HG03342 (cell line): Measurements from ENCODE around the gene TCF25.
A peak's percentile ranks its signal among the peaks of the same experiment; 100 is the strongest.
"Not testable (repeated sequence)": the region's sequence is repeated elsewhere in the genome, so short reads cannot be mapped to it uniquely, and the experiment has no call there.

Source experiments
- ATAC-seq: cut with Tn5 transposase; IDR thresholded peaks from one replicate; pipeline ENCODE4 v1.9.1; 2021; ENCODE audit warnings: mild to moderate bottlenecking, moderate library complexity; ENCODE audit not compliant: unreplicated experiment

TCF25 gene

GRCh38 chr16:89873109-89873971 lies at the start of gene TCF25:
Gene TCF25, plus strand, starts transcription at chr16:89873592. Its CDS starts 76 bp downstream, at chr16:89873668.
- peak; percentile 39 for ATAC-seq

DNA sequence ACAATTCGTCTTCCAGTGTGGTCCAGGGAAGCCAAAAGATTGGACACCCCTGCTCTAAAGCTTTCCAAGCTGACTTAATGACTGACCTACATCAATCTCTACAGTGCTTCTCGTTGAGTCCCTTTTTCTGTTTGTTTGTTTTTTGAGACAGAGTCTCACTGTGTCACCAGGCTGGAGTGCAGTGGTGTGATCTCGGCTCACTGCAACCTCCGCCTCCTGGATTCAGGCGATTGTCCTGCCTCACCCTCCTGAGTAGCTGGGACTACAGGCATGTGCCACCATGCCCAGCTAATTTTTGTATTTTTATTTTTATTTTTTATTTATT lies 49.6 kb upstream of the TCF25 start:
- ATAC-seq, result not testable (repeated sequence)

DNA sequence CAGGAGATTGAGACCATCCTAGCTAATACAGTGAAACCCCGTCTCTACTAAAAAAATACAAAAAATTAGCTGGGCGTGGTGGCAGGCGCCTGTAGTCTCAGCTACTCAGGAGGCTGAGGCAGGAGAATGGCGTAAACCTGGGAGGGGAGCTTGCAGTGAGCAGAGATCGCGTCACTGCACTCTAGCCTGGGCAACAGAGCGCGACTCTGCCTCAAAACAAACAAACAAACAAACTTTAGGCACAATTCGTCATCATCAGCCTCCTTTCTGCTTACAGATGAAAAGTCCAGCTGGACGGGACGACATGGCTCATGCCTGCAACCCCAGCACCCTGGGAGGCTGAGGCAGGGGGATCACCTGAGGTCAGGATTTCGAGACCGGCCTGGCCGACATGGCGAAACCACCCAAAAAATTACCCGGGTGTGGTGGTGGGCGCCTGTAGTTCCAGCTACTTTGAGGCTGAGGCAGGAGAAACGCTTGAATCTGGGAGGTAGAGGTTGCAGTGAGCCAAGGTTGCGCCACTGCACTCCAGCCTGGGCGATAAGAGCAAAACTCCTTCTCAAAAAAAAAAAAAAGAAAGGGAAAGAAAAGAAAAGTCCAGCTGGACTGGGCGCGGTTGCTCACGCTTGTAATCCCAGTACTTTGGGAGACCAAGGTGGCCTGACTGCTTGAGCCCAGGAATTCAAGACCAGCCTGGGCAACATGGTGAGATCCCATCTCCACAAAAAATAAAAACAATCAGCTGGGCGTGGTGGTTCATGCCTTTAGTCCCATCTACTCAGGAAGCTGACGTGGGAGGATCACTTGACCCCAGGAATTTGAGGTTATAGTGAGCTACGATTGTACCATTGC lies 46.6 kb upstream of the TCF25 start:
- no peak for ATAC-seq

DNA sequence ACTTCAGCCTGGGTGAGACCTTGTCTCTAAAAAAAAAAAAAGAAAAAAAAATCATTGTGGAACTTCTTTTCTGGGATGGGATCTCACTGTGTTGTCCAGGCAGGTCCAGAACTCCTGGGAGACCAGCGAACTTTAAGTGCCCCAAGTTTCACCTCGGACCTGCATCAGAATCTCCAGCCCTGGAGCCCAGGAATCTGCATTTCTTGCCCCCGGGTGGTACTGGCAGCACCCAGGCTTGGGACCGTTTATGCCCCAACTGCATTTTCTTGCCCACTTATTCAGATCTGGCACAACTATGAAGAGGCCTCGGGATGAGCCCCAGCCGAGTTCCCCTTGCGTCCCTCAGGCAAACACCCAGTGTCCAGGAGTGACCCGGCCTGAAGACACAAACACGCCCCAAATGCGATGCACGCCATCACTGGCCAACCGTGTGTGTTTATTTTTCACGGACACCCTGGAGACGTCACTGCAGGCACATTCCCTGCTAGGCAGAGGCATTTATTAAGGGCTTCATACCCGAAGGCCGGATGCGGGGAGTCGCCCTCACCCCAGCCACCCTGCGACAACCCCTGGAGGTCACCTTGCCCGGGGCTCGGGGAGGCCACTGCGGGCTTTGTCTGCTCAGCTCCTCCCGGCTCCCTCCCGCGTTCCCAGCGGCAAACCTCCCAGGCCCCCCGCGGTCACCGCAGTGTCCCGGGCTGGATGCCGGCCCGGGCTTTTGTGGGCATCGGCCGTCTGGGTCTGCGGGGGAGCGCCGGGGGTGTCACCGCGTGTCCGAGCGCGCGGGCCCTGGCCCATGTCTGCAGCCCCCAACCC lies 45.8 kb upstream of the TCF25 start:
- no peak for ATAC-seq

DNA sequence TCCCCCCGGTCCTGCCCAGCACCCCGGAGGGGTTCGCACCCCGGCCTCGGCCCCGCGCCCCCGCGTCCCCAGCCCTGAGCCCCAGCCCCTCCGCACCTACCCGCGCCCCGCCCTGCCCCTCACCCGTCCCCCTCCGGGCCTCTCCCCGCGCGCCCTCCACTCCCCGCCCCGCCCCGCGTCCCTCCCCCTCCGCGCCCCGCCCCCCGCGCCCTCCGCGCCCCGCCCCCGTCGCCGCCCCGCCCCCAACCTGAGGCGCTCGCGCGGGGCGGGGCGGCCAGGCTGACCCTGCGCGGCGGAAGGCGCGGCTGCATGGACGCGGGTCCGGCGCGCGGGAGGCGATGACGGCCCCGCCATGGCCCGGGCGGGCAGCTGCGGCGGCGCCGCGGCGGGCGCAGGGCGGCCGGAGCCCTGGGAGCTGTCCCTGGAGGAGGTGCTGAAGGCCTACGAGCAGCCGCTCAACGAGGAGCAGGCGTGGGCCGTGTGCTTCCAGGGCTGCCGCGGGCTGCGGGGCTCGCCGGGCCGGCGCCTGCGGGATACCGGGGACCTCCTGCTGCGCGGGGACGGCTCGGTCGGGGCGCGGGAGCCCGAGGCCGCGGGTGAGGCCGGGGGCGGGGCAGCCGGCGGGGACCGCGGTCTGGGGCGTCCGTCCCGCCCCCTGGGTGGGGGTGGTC lies 45.1 kb upstream of the TCF25 start, which contains the start of gene SPIRE2:
Gene SPIRE2, plus strand, starts transcription at position 277 of the 671 bp plus-strand sequence. Its CDS starts 76 bp downstream, at position 353.
- peak; percentile 65 for ATAC-seq

- no peak for ATAC-seq
These were observed 44.3 kb upstream of the TCF25 start for GRCh38 chr16:89828870-89829629.

- no peak for ATAC-seq
These were observed 43.6 kb upstream of the TCF25 start for GRCh38 chr16:89829630-89830437.

DNA sequence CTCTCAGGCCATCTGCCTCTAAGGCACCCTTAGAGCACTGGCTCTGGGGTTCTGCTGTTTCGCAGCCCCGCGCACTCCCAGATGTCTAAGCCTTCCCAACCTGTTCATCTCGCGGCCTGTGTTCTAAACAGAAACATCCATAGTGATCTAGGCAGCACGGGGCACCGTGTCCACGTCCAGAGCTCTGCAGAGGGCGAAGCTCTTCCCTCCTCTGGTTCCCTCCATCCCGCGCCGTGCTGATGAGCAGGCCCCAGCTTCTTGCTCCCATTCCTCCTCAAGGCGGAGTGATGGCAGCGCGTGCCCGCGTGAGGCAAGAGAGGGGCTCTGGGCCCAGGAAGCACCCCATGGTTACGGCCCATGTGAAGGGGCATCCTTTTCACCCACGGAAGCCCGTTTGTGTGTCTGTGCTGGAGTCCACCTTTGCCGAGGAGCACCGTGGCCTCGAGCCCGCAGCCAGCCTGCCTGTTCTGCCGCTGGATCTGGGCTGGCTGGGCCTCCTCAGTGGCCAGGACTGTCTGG lies 41.5 kb upstream of the TCF25 start:
- no peak for ATAC-seq

GRCh38 chr16:89833664-89834363 lies 39.6 kb upstream of the TCF25 start:
- not testable (repeated sequence) for ATAC-seq

- not testable (repeated sequence) for ATAC-seq
These were observed 38.5 kb upstream of the TCF25 start for GRCh38 chr16:89834813-89835363.

DNA sequence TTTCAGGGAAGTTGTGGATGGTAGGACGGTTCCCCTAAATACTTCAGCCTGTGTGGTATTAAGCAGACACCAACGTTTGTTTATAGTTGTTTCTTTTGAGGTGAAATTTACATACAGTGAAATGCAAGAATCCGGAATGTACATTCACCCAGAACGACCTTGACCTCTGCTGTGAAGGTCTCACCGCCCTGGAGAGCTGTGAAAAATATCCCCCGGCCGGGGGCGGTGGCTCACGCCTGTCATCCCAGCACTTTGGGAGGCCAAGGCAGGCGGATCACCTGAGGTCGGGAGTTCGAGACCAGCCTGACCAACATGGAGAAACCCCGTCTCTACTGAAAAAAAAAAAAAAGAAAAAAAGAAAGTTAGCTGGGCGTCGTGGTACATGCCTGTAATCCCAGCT lies 36.9 kb upstream of the TCF25 start:
- ATAC-seq, result not testable (repeated sequence)

DNA sequence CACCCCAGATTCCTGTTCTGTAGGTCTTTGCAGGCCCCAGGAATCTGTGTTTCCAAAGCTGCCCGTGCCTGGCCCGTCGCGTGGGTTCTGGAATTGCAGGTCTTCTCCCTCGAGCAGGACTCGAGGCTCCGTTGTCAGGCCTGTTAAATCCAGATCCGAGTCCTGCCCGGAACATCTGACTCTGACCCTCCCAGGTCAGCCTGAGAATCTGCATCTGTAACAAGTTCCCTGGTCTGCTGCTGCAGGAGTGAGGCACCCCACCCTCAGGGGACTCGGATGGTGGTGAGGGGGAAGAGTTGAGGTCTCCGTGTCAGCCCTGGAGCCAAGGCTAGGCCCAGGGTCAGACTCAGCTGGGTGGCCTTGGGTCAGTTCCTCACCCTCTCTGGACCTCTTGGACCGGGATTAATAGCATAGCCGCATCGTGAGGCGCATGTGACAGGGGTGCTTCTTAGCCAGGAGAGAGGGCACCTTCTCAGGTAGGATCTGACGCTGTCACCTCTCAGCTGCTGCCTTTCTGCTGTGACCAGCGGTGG lies 36.3 kb upstream of the TCF25 start:
- no peak for ATAC-seq

- no peak for ATAC-seq
These were observed 32.1 kb upstream of the TCF25 start for GRCh38 chr16:89841275-89841674.

DNA sequence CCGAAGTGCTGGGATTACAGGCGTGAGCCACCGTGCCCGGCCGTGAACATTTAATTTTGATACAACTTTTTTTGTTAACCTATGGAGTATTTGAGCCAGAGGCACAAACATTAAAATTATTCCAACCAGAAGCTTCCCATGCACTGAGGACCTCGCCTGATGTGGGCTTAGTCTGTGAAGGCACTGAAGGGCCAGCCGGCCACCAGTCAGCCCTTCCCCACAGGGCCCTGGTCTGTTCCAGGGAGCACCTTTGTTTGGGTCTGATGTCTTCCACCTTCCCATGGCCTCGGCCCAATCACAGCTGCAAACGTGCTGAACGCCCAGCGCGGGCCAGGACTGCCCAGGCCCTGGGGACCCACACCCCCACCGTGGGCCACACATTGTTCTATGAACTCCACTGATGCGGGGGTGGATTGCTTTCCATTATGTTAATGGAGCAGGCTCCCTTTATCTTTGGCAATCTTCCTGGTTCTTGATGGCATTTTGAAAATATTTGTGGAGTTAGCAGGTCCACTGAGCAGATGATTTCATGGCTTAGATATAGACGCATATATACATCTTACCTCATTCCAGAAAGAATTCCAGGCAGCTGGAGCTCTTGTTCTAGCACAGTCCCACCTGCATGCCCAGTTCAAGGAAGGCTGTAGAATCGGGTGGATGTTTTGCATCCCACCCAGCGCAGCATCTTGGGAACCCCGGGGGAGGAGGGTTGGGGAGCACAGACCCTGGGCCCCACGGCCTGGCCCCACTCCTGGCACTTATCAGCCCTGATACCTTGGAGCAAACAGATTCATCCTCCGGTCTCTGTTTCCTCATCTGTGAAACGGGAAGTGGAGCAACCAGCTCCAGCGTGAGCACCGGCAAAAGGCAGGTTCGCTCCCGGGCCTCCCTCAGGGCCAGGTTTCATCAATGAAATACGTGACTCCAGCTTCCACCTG lies 30.7 kb upstream of the TCF25 start:
- no peak for ATAC-seq

DNA sequence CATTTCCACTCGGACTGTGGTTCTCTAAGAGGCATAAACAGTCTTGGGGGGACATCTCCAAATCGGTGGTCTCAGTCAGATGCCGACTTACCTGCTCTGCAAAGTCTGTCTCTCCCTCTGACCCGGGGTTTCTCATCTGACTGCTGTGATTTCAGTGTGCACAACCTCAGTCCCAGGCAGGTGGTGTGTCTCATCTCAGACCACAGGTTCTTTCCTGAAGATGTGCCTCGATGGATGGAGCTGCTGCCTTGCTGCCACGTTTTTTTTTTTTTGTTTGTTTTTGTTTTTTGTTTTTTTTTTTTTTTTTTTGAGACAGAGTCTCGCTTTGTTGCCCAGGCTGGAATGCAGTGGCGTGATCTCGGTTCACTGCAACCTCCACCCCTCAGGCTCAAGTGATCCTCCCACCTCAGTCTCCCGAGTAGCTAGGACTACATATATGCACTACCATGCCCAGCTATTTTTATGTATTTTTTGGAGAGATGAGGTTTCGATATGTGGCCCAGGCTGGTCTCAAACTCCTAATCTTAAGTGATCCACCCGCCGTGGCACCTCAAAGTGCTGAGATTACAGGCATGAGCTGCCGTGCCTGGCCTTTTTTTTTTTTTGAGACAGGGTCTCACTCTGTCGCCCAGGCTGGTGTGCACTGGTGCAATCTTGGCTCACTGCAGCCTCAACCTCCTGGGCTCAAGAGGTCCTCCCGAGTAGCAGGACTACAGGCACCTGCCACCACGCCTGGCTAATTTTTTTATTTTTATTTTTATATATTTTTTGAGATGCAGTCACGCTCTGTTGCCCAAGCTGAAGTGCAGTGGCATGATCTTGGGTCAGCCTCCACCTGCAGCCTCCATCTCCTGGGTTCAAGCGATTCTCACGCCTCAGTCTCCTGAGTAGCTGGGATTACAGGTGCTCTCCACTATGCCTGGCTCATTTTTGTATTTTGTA lies 29.7 kb upstream of the TCF25 start:
- ATAC-seq, result no peak
